Measurements from ENCODE around the gene TRIM26. TPM values are rescaled to one million over a fixed set of nuclear protein-coding genes. Genes with fewer than 3 reads are reported as not detected.

TRIM26 gene
- total and polyA plus RNA-seq, 2 of the 8 experiments (the other 6 are each of a cell fraction or from before 2014, with no cell fraction given) = 21.5 to 32.3 TPM

- Histone ChIP-seq H2BK120ac (replicated peaks; ENCODE audit: low read depth, low read length) (no peak overlapping the region), H2AFZ (ENCODE audit: low read length) (no peak overlapping the region), H3K23ac (ENCODE audit: insufficient read length) (no peak overlapping the region), H2BK20ac (ENCODE audit: low read length) (no peak overlapping the region), H3K4me2 (ENCODE audit: insufficient read depth in 1 of 2, low read depth in 2 of 2, low read length in 2 of 2) (no peak overlapping the region), H3K4me1 (replicated peaks in 1 of 4; ENCODE audit: control insufficient read depth in 3 of 4, insufficient read depth in 4 of 4, low read length in 3 of 4) (peaks cover 0 to 4% (median 3%) of the 10 kb centered on the region in 4 experiments; a peak in 4 of 7 replicates), H4K5ac (ENCODE audit: insufficient read length, low read depth, low read length) (no peak overlapping the region), H3K27me3 (replicated peaks in 1 of 4; ENCODE audit: control insufficient read depth in 3 of 4, extremely low read depth in 1 of 4, insufficient read depth in 3 of 4, low read length in 3 of 4) (peaks cover 7 to 32% (median 26%) of the 10 kb centered on the region in 4 experiments), H3K4me3 (ENCODE audit: extremely low read depth in 1 of 4, insufficient read depth in 2 of 4, low read depth in 3 of 4, low read length in 4 of 4) (no peak overlapping the region), H3K18ac (ENCODE audit: extremely low read depth, low read length) (no peak overlapping the region), H3K27ac (ENCODE audit: low read depth, low read length) (no peak overlapping the region), H3K23me2 (ENCODE audit: low read depth, low read length) (peaks cover 4% of the 10 kb centered on the region; the same call in 1 of the 2 replicates), H3K79me2 (ENCODE audit: control insufficient read depth in 1 of 2, insufficient read depth in 2 of 2, low read length in 2 of 2) (no peaks in the 10 kb centered on the region), H3K9me3 (ENCODE audit: insufficient read depth in 2 of 2, low read depth in 1 of 2, low read length in 1 of 2) (no peaks in the 10 kb centered on the region), H3K36me3 (ENCODE audit: control insufficient read depth in 2 of 4, insufficient read depth in 4 of 4, low read length in 3 of 4) (no peaks in the 10 kb centered on the region), H4K20me1 (replicated peaks in 1 of 2; ENCODE audit: control insufficient read depth in 1 of 2, insufficient read depth in 2 of 2, low read length in 2 of 2) (no peaks in the 10 kb centered on the region), H2BK5ac (ENCODE audit: low read depth, low read length) (no peak overlapping the region), H3K14ac (ENCODE audit: insufficient read length) (no peak overlapping the region), H2BK15ac (ENCODE audit: low read length) (no peak overlapping the region), H3K4ac (replicated peaks; ENCODE audit: insufficient read length, low read depth, low read length) (no peak overlapping the region), H2BK12ac (ENCODE audit: low read depth, low read length) (no peak overlapping the region), H4K91ac (replicated peaks; ENCODE audit: insufficient read length, low read length) (no peak overlapping the region), H3K56ac (replicated peaks; ENCODE audit: insufficient read length, low read depth, low read length) (no peak overlapping the region), H2AK5ac (ENCODE audit: low read depth, low read length) (no peak overlapping the region), H4K8ac (ENCODE audit: extremely low read depth, insufficient read depth, low read length) (no peak overlapping the region), H3K79me1 (ENCODE audit: low read depth, low read length) (no peaks in the 10 kb centered on the region), H3K9ac (replicated peaks in 1 of 4; ENCODE audit: extremely low read depth in 1 of 4, low read depth in 3 of 4, low read length in 3 of 4) (no peak overlapping the region)
- WGBS, 2 experiments (ENCODE audit: extremely low coverage in 1 of 2, insufficient coverage in 1 of 2, insufficient read length in 1 of 2, insufficient replicate concordance in 2 of 2, low coverage in 1 of 2, low lambda C conversion rate in 2 of 2, missing lambda C conversion rate in 1 of 2) = 71% methylated on average over 1 of the region's 1 CpG; no CpG with 5 or more reads in 1 of the 2 experiments
- POLR2A ChIA-PET (ENCODE audit: partially characterized antibody) = no interaction called here
- CTCF ChIA-PET (ENCODE audit: partially characterized antibody) = interaction anchor here (0.9 to 3.2 kb wide), 4 partner anchors 14 to 92 kb away, joined by 3 to 29 read pairs (median 8); no protein-coding TSS in a partner anchor
- DNase-seq (ENCODE audit: low read depth in 1 of 2, low spot score in 2 of 2) (no peak), FAIRE-seq (no peak)
- TF ChIP-seq SIX5 (IDR thresholded peaks at IDR 0.05; ENCODE audit: low read depth, low read length) (no peak), EP300 (IDR thresholded peaks at IDR 0.05; ENCODE audit: borderline replicate concordance in 1 of 2, low read depth in 2 of 2, low read length in 2 of 2) (no peak), CTBP2 (IDR thresholded peaks at IDR 0.05; ENCODE audit: borderline replicate concordance, insufficient read depth, insufficient read length, low read length) (no peak), ATF2 (IDR thresholded peaks at IDR 0.05; ENCODE audit: low read length) (no peak)
These were observed 44.5 kb downstream of the TRIM26 start for GRCh38 chr6:30168741-30169140.
